Daoy (cell line): ENCODE measurements around the gene GCG. TPM values are rescaled to one million over a fixed set of nuclear protein-coding genes. Genes with fewer than 3 reads are reported as not detected.

ENCODE experiments used
- DNase-seq: peaks from one replicate; pipeline ENCODE4 v3.0.0-alpha.2; 2015; ENCODE audit warnings: low read depth
- total RNA-seq: library from RNA; depleted of rRNA; stranded (reverse); fragments of >200 nt; shearing (Covaris generic); gene quantifications from 2 replicates; pipeline ENCODE4 v1.2.3, GENCODE V29; 2014; rRNA removed

Gene GCG
- total RNA-seq, 1 experiment from 2014 or later, result not detected

GRCh38 chr2:162100579-162100978, 51.5 kb downstream of the GCG start:
- no peak for DNase-seq

- no peak for DNase-seq
Measured at GRCh38 chr2:162099836-162100235, 52.2 kb downstream of the GCG start.

Other genes starting within 250 kb of the GCG start
- 0.03 and 0.17 TPM in 2 replicates for gene DPP4, start 78.0 kb downstream of the GCG start, total RNA-seq
- 6.9 and 10.1 TPM in 2 replicates for gene FAP, start 91.2 kb upstream of the GCG start, total RNA-seq
- gene IFIH1, start 166.4 kb upstream of the GCG start, total RNA-seq, result 10.6 and 12.1 TPM in 2 replicates
- 7.8 and 11.3 TPM in 2 replicates for gene GCA, start 191.9 kb upstream of the GCG start, total RNA-seq